Stimulated activated naive CD8-positive, alpha-beta T cell treated with anti-CD3 and anti-CD28 coated beads, Interleukin-15, amount 100 ng/mL, for 72 hours (primary cell): Measurements from ENCODE around the gene THBS1.

ENCODE experiments used
- ATAC-seq: fragments of 150-1000 bp; cut with Tn5 transposase; 2 replicates; pipeline ENCODE4 v1.10.0; 2021; ENCODE audit warnings: mild to moderate bottlenecking, moderate library complexity
- DNase-seq, 2 donors: peaks; one replicate each; pipeline ENCODE4 v3.0.0; 2021 to 2022
- H3K27ac Mint-ChIP-seq, 2 donors: one replicate each; pipeline ENCODE4 v1.8.0; 2022; ENCODE audit warnings: mild to moderate bottlenecking in 2 of 2, mixed read lengths in 2 of 2, moderate library complexity in 2 of 2
- H3K27me3 Mint-ChIP-seq: one replicate; pipeline ENCODE4 v1.8.0; 2022; ENCODE audit warnings: mixed read lengths
- H3K4me1 Mint-ChIP-seq: one replicate; pipeline ENCODE4 v1.8.0; 2022; ENCODE audit warnings: mild to moderate bottlenecking, mixed read lengths
- H3K4me3 Mint-ChIP-seq, 2 donors: one replicate each; pipeline ENCODE4 v1.8.0; 2022; ENCODE audit warnings: mild to moderate bottlenecking in 2 of 2, mixed read lengths in 2 of 2, moderate library complexity in 1 of 2
- H3K9me3 Mint-ChIP-seq, 2 donors: one replicate each; pipeline ENCODE4 v1.8.0; 2022; ENCODE audit warnings: mixed read lengths in 2 of 2

Gene THBS1

DNA sequence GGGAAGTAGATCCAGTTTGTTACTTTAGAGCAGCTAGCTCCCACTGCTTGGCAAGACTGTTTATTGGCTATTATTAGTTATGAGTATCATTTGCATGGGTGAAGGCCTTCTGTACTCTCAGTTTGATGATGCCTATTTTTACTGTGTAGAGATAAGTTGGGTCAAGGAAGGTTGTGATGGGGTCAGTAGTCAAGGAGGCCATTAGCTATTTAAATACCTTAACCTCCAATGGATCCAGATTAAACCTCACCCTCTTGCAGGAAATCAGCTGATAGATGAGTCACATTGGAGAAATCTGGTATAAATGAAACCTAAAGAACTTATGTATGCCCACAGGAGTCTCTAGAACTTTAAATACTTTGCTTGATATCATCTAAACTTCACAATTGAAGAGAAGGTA is 45.0 kb downstream of the THBS1 start:
- Mint-ChIP-seq H3K27ac (peak overlapping the region; percentile 92 to 99), H3K27me3 (no peaks in the 10 kb centered on the region), H3K4me3 (peak overlapping the region; percentile 14 to 42), H3K4me1 (peaks cover 85% of the 10 kb centered on the region), H3K9me3 (peaks cover 0 to 5% of the 10 kb centered on the region in 2 donors)
- DNase-seq (no peak), ATAC-seq (no peak)

DNA sequence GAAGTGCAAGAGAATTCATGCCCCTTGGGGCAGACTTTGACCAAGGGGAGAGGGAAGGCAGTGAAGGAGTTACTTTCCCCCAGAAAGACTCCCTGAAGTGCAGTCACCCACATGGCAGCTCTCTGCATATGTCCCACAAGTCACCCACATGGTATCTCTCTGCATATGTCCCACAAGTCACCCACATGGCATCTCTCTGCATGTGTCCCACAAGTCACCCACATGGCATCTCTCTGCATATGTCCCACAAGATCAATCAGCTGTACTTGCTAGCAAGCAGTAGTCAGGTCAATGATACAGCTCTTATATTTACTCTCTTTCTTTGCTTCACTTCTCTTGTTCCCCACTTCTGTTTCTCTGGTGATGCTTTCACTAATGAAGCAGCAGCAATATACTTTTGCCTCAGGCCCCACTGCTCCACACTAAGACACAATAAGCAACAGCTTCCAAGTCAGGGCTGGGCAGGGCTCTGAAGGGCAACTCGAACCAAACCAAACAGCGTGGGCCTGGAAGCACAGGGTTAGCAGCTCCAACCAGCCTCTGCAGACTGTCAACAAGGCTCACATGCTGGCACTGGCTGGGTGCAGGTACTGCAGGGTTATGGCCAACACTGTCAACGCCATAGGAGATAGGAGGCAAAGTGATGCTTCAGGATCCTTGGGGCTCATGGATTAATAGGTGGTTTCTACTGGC is 46.7 kb downstream of the THBS1 start:
- ATAC-seq = no peak
- H3K27ac Mint-ChIP-seq = peak overlapping the region; percentile 14 to 63
- peak overlapping the region in 1 of 2 donors; percentile 1 for H3K4me3 Mint-ChIP-seq

DNA sequence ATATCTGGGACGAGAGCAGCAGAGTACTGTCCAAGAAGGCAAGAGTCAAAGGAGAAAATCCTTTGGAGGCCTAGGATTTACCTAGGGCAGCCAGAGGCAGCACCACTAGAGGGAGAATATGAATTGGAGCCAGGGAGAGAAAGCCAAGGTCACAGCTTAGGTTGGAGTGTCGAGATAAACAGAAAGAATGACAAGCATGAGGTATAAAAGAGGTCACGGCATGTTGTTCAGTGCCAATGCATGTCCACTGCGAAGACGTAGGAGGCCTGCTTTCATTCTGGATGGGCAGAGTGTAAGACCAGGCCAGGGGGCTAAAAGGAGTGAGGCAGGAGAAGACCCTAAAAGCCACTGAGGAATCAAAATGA is 47.2 kb downstream of the THBS1 start:
- H3K27ac Mint-ChIP-seq = peak overlapping the region in 1 of 2 donors; percentile 50
- peaks cover 0 to 5% of the 10 kb centered on the region in 2 donors for H3K9me3 Mint-ChIP-seq
- peaks cover 80% of the 10 kb centered on the region for H3K4me1 Mint-ChIP-seq
- no peak for DNase-seq
- H3K4me3 Mint-ChIP-seq = no peak overlapping the region
- ATAC-seq = no peak
- H3K27me3 Mint-ChIP-seq = no peaks in the 10 kb centered on the region

More for the DNA sequence above, 46.7 kb downstream of the THBS1 start:
- Mint-ChIP-seq H3K4me1 (peaks cover 85% of the 10 kb centered on the region), H3K9me3 (peaks cover 0 to 5% of the 10 kb centered on the region in 2 donors), H3K27me3 (no peaks in the 10 kb centered on the region)
- no peak for DNase-seq

DNA sequence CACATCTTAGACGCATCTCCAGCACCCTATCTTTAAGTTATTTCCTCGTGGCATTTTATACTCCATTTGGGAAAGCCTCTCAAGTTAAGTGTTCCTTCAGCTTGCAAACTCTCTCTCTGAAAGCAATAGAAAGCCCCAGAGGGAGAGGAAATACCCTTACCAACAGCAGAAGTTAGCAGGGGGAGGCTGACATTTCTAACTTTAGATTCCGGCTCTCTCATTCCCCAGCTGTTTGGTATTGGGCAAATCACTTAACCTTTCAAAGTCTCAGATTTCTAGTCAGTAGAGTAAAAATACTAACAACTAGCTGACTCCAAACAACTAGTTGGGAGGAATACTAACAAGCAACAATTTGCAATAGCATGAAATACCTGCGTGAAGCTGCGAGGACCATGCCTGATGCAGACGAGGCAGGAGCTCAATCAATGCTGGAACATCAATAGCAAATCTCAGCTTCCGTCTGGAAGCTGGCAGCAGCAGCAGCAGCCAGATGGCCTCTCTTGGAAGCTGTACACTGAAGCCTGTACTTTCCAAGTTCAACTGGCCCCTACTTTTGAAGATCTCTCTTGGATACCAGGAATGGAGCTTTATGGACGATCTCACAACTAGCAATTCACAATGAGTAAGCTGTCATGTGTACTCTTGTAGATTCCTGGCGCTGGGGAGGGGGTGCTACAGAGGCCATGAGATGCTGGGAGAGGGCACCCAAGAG is 47.8 kb downstream of the THBS1 start:
- DNase-seq = no peak
- no peak for ATAC-seq
- Mint-ChIP-seq H3K27me3 (no peaks in the 10 kb centered on the region), H3K27ac (peak overlapping the region; percentile 74 to 93), H3K4me1 (peaks cover 74% of the 10 kb centered on the region), H3K4me3 (peak overlapping the region; percentile 25 to 35), H3K9me3 (peaks cover 0 to 5% of the 10 kb centered on the region in 2 donors)

DNA sequence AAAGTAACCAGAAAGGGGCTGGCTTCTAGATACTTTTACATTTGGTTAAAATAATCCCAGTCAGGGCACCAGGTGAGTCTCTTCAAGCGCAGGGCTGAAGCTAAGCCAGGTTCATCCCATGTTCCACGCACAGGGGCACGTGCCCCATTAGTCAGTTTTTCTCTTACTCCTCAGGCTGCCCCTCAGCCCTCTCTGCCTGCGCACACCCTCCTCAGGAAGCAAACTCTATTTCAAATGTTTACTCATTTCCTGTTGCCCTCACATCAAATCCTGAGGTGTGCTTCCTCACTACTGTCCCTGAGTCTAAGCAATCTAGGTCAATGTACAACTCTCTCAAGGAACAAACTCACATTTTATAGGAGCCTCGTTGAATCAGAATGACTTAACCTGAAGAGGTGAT is 48.5 kb downstream of the THBS1 start:
- no peaks in the 10 kb centered on the region for H3K27me3 Mint-ChIP-seq
- DNase-seq (peak; percentile 44 to 72), ATAC-seq (peak; percentile 79)
- peaks cover 0 to 5% of the 10 kb centered on the region in 2 donors for H3K9me3 Mint-ChIP-seq
- H3K27ac Mint-ChIP-seq = peak overlapping the region; percentile 74 to 93
- peaks cover 68% of the 10 kb centered on the region for H3K4me1 Mint-ChIP-seq
- peak overlapping the region; percentile 25 to 35 for H3K4me3 Mint-ChIP-seq

DNA sequence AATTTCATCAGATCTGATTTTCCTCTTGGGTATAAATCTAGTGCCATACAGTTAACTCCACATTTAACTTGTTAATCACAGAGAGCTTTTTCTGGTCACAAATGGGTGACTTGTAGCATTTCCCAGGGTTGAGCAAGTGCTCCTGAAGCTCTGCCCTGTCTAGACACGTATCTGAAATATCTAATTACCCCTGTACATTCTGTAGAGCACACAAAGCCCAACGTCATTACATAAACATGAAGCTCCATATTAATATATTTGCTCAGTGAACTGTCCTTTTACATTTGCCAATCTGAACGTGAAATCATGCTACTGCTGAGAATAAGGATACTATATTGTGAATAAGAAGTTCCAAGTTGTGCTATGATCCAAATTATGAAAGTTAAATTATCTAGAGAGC is 49.0 kb downstream of the THBS1 start:
- peaks cover 0 to 5% of the 10 kb centered on the region in 2 donors for H3K9me3 Mint-ChIP-seq
- H3K4me1 Mint-ChIP-seq = peaks cover 62% of the 10 kb centered on the region
- DNase-seq (no peak), ATAC-seq (no peak)
- H3K4me3 Mint-ChIP-seq = no peak overlapping the region
- peak overlapping the region; percentile 55 to 93 for H3K27ac Mint-ChIP-seq
- no peaks in the 10 kb centered on the region for H3K27me3 Mint-ChIP-seq

DNA sequence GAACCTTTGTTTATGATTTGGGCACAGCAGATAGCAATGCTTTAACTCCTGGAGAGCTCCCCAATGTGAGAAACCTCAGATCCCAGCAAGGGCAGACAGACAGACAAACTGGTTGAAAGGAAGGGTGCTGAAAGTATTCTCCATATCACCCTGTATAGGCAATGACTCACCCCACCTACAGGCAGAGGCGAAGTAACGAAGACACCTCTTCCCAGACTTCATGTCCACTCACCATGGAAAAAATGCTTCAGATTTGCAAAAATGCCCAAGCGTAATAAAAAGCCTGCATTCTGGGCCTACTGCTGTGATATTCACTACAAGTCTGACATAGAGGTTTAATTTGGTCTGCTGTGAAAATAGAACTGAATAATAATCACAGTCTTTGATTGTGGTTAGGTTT is 50.5 kb downstream of the THBS1 start:
- Mint-ChIP-seq H3K4me3 (no peak overlapping the region), H3K27me3 (no peaks in the 10 kb centered on the region), H3K4me1 (peaks cover 48% of the 10 kb centered on the region), H3K27ac (peak overlapping the region in 1 of 2 donors; percentile 47), H3K9me3 (no peaks in the 10 kb centered on the region)
- no peak for ATAC-seq
- DNase-seq = no peak

DNA sequence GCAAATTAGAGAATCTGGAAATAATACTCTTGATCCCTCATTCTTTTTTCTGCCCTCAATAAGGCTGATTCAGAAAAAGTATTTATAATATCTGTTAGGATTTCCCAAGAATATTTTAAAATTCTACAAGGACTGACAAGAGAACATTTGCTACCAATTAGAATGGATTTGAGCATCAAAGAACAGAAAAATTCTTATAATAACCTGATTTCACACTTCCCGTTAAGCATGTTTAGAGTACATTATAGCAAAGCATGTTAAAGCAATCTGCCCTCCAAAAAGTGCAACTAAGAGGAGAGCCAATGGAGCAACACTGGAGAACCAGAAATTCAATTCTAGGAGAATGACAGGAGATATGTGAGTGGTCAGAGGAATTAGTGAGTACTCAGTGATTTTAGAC is 57.2 kb downstream of the THBS1 start:
- Mint-ChIP-seq H3K27me3 (peaks cover 12% of the 10 kb centered on the region), H3K27ac (no peak overlapping the region), H3K9me3 (no peaks in the 10 kb centered on the region), H3K4me1 (peaks cover 22% of the 10 kb centered on the region), H3K4me3 (no peak overlapping the region)
- ATAC-seq (no peak), DNase-seq (no peak)

DNA sequence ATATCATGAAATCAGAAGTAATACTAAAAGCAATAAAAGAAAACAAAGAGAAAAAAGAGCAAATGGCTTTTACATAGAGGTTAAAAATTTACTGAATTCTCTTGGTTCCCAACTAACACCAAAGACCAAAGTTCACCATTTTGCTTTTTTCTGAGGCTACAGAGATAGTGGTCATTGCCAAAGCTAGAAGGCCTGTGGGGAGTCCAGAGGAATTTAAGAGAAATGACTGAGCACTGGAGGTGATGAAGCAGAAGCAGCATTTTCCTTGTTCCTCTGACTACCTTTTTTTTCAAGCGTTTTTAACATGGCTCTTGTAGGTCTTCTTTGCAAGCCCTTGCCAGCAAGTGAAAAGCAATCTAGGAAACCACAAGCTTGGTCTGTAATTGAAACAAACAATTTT is 58.2 kb downstream of the THBS1 start:
- no peak for ATAC-seq
- peaks cover 12% of the 10 kb centered on the region for H3K27me3 Mint-ChIP-seq
- DNase-seq = no peak
- peaks cover 29% of the 10 kb centered on the region for H3K4me1 Mint-ChIP-seq
- no peaks in the 10 kb centered on the region for H3K9me3 Mint-ChIP-seq
- no peak overlapping the region for H3K4me3 Mint-ChIP-seq
- no peak overlapping the region for H3K27ac Mint-ChIP-seq

DNA sequence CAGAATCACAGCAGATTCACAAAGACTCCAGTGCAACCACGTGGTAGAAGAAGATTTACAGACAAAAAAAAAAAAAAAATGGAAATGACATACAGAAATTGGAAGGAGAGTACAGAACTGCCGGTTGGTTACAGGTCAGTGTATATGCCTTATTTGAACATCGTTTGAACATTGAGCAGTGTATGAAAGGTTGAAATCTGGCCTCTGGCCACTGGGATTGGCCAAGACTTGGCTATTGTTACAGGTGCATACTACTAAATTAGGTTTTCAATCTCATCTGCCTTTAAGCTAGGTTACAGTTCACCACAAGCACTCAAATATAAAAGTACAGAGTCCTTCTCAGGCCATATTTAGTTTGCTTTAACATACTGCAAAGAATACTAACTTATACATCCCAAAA is 59.8 kb downstream of the THBS1 start:
- no peak for DNase-seq
- Mint-ChIP-seq H3K27ac (no peak overlapping the region), H3K9me3 (no peaks in the 10 kb centered on the region), H3K4me3 (no peak overlapping the region), H3K4me1 (peaks cover 33% of the 10 kb centered on the region), H3K27me3 (peaks cover 12% of the 10 kb centered on the region)
- ATAC-seq = no peak

DNA sequence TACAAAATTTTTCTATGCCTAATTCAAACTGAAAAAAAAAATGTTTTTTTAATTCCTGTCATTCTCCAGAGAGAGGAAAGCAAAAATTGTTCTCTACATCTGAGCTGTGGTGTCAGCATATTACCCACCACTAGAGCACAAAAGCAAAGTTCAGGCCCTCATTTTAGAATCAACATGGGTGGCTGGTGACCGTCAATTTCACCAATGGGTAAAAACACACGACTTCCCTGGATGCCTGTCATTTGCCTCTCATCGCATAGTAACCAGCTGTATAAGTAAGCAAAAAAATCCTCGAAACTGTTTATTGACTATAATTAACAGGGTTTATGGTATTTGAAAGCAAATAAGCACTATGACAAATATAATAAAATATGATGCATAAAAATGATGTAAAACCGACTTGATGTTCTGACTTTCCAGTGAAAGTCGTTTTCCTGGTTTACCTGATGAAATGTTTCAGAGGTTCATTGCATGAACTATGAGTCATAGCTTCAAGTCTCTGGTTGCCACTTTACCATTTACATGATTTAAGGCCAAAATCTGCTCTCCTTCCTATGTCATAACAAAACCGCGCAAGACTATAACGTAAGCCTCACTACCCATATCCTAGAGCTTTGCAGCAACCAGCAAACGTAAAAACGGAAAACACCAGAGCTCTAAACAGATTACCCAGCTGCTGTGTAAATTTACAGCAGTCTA is 60.5 kb downstream of the THBS1 start:
- Mint-ChIP-seq H3K4me1 (peaks cover 33% of the 10 kb centered on the region), H3K27ac (peak overlapping the region; percentile 78 to 84), H3K9me3 (no peaks in the 10 kb centered on the region), H3K4me3 (peak overlapping the region; percentile 1 to 5), H3K27me3 (peaks cover 12% of the 10 kb centered on the region)
- ATAC-seq = peak; percentile 65
- no peak for DNase-seq

DNA sequence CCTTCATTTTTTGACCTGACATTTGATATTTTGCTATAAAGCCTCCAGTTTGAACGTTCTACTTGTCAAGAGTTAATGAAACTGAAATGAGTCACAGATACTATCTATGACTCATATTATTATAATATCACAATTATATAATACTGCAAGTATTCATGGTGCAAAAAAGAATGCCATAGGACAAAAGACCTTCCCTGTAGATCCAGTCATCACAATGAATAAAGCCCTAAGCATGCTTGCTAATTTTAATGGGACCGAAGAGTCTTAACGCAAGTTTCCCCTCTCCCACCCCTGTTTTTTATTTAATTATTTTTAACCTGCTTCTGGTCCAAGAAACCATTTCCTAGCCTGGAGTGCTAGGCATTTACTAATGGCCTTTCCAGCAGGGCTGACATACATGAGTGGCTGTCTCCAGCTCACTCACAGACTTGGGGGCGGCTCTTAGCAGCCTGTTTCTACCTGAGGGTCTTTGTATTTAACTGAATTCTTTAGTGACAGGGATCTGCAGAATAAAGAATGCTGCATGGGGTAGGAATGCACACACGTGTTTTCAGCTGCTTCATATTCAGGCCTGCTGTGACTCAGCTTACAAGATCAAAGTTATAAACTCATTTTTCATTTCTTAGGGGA is 61.2 kb downstream of the THBS1 start:
- H3K4me3 Mint-ChIP-seq = no peak overlapping the region
- peaks cover 33% of the 10 kb centered on the region for H3K4me1 Mint-ChIP-seq
- H3K27ac Mint-ChIP-seq = peak overlapping the region in 1 of 2 donors; percentile 8
- ATAC-seq (peak; percentile 41), DNase-seq (no peak)
- H3K9me3 Mint-ChIP-seq = no peaks in the 10 kb centered on the region
- H3K27me3 Mint-ChIP-seq = peaks cover 8% of the 10 kb centered on the region

DNA sequence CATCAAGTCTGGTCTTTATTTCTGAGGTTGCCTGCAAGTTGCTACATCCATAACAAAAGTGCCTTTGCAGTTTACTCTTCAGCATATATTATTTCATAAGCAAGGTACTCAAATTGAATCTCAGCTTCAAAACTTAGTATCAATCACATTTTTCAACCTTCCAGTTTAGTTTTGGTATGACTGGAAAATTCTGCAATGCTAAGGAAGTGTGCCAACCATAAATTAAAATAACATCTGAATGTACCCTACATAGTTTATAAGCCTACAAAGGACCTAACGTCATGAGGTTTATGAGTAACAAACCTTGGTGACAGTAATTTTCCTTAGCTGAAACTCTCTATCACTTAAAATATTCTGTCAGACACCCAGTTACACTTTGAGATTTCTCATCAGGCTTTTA is 62.8 kb downstream of the THBS1 start:
- DNase-seq = no peak
- Mint-ChIP-seq H3K27me3 (no peaks in the 10 kb centered on the region), H3K27ac (peak overlapping the region; percentile 24 to 89), H3K4me3 (no peak overlapping the region), H3K4me1 (peaks cover 33% of the 10 kb centered on the region), H3K9me3 (no peaks in the 10 kb centered on the region)
- peak; percentile 81 for ATAC-seq

DNA sequence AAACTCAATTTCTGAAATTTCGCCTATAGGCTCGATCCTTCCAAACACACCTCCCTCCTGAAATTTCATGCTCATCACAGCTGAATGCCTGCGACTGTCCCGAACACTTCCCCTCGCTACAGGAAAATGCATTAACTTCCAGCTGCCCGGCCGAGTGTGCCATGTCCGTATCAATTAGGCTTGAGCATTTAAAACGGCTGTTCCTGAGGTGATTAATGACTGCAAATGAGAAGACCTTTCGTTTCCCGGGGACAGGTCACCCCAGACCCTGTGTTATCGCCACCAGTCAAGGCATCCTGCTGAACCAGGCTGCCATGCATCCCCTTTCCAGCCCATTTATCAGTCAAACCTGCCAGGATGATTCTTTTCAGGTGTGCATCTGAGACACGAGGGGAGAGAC is 63.3 kb downstream of the THBS1 start:
- H3K9me3 Mint-ChIP-seq = no peaks in the 10 kb centered on the region
- H3K27me3 Mint-ChIP-seq = no peaks in the 10 kb centered on the region
- peaks cover 33% of the 10 kb centered on the region for H3K4me1 Mint-ChIP-seq
- DNase-seq = no peak
- no peak for ATAC-seq
- H3K27ac Mint-ChIP-seq = no peak overlapping the region
- no peak overlapping the region for H3K4me3 Mint-ChIP-seq

DNA sequence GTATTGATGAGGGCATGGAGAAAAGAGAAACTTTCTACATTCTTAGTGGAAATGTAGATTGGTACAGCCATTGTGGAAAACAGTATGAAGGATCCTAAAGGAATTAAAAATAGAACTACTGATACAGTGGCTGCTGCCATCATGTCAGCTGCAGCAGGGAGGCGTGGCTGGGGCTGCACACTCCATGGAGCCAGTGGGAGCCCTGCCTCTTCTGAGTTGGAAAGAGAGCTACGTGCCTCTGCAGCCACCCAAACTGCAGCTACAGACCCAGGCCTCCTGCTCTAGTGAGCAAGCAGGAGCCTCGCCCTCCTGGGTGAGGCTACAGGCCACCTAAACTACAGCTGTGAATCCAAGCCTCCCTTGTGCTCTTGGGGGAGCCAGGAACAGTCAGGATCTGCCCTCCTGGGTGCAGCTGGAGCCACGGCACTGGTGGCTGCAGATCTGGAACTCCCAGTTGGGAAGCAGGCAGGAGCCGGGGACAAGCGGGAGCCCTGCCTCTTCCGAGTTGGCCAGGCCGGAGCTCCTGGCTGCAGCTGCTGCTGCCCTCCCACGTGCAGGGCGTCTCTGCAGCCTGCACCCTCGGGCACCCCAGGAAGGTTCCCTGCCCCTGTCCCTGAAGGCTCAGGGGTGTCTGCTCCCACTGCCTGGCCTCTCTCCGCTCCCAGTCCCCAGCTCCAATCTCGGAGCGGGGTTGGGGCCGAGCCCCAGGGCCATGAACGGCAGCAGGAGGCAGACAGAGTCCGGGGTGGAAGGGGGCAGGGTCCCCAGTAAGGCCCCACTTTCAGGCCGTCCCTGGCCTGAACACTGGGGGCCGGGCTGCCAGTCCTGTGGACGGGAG is 64.5 kb downstream of the THBS1 start:
- Mint-ChIP-seq H3K27me3 (no peaks in the 10 kb centered on the region), H3K4me1 (peaks cover 31% of the 10 kb centered on the region), H3K27ac (peak overlapping the region in 1 of 2 donors; percentile 38), H3K9me3 (no peaks in the 10 kb centered on the region), H3K4me3 (no peak overlapping the region)
- no peak for DNase-seq
- ATAC-seq = no peak
